Measurements from ENCODE around the gene MBTPS1. TPM values are rescaled to one million over a fixed set of nuclear protein-coding genes. Genes with fewer than 3 reads are reported as not detected.

MBTPS1 gene
- total and polyA plus RNA-seq, 4 donors: 45.5 to 130 (median 68.0) TPM

GRCh38 chr16:84137287-84137686 lies 20.5 kb upstream of the MBTPS1 start:
- Histone ChIP-seq H3K36me3 (ENCODE audit: control insufficient read depth in 4 of 4, insufficient read depth in 4 of 4, low read length in 4 of 4) (no peaks in the 10 kb centered on the region), H3K9ac (ENCODE audit: insufficient read depth in 1 of 2, low read length in 2 of 2) (no peak overlapping the region), H3K27me3 (ENCODE audit: control insufficient read depth in 3 of 3, insufficient read depth in 3 of 3, low read length in 2 of 3) (no peaks in the 10 kb centered on the region), H3K4me3 (no peak overlapping the region), H3K27ac (ENCODE audit: low read depth in 1 of 2, low read length in 1 of 2) (no peak overlapping the region), H3K4me1 (ENCODE audit: control insufficient read depth in 5 of 5, insufficient read depth in 5 of 5, low read length in 5 of 5) (peaks cover 0 to 19% (median 2%) of the 10 kb centered on the region in 5 donors), H3K9me3 (ENCODE audit: control insufficient read depth in 4 of 4, insufficient read depth in 3 of 4, low read length in 3 of 4) (no peaks in the 10 kb centered on the region)
- DNase-seq (no peak), ATAC-seq (ENCODE audit: insufficient read depth, low FRiP score) (no peak)
- no peak for TF ChIP-seq CTCF (IDR thresholded peaks at IDR 0.05; ENCODE audit: control extremely low read depth, extremely low read depth)
- 87 to 91% methylated on average over 8 of the region's 8 CpGs for WGBS, 2 donors

GRCh38 chr16:84136331-84137125 lies 19.8 kb upstream of the MBTPS1 start:
- WGBS, 2 donors: 92 to 93% methylated on average over 11 of the region's 11 CpGs
- H3K27me3 ChIP-seq (ENCODE audit: control insufficient read depth in 3 of 3, insufficient read depth in 3 of 3, low read length in 2 of 3): no peaks in the 10 kb centered on the region
- TF ChIP-seq CTCF (IDR thresholded peaks at IDR 0.05; ENCODE audit: control extremely low read depth, extremely low read depth): no peak
- H3K27ac ChIP-seq (ENCODE audit: low read depth in 1 of 2, low read length in 1 of 2): no peak overlapping the region
- H3K4me1 ChIP-seq (ENCODE audit: control insufficient read depth in 5 of 5, insufficient read depth in 5 of 5, low read length in 5 of 5): peaks cover 0 to 19% (median 2%) of the 10 kb centered on the region in 5 donors
- no peak overlapping the region for H3K9ac ChIP-seq (ENCODE audit: insufficient read depth in 1 of 2, low read length in 2 of 2)
- DNase-seq (peak; percentile 23 to 40 (median 38)), ATAC-seq (ENCODE audit: insufficient read depth, low FRiP score) (no peak)
- no peak overlapping the region for H3K4me3 ChIP-seq
- H3K36me3 ChIP-seq (ENCODE audit: control insufficient read depth in 4 of 4, insufficient read depth in 4 of 4, low read length in 4 of 4): no peaks in the 10 kb centered on the region
- no peaks in the 10 kb centered on the region for H3K9me3 ChIP-seq (ENCODE audit: control insufficient read depth in 4 of 4, insufficient read depth in 3 of 4, low read length in 3 of 4)

GRCh38 chr16:84132527-84133285 lies 16.0 kb upstream of the MBTPS1 start:
- 89 to 91% methylated on average over 7 of the region's 7 CpGs for WGBS, 2 donors
- Histone ChIP-seq H3K9me3 (ENCODE audit: control insufficient read depth in 4 of 4, insufficient read depth in 3 of 4, low read length in 3 of 4) (no peaks in the 10 kb centered on the region), H3K4me3 (no peak overlapping the region), H3K36me3 (ENCODE audit: control insufficient read depth in 4 of 4, insufficient read depth in 4 of 4, low read length in 4 of 4) (peaks cover 7 to 13% (median 12%) of the 10 kb centered on the region in 4 donors), H3K4me1 (ENCODE audit: control insufficient read depth in 5 of 5, insufficient read depth in 5 of 5, low read length in 5 of 5) (peaks cover 0 to 8% (median 2%) of the 10 kb centered on the region in 5 donors), H3K27ac (ENCODE audit: low read depth in 1 of 2, low read length in 1 of 2) (no peak overlapping the region), H3K27me3 (ENCODE audit: control insufficient read depth in 3 of 3, insufficient read depth in 3 of 3, low read length in 2 of 3) (no peaks in the 10 kb centered on the region), H3K9ac (ENCODE audit: insufficient read depth in 1 of 2, low read length in 2 of 2) (no peak overlapping the region)
- TF ChIP-seq CTCF (IDR thresholded peaks at IDR 0.05; ENCODE audit: control extremely low read depth, extremely low read depth): no peak
- DNase-seq (no peak), ATAC-seq (ENCODE audit: insufficient read depth, low FRiP score) (no peak)

All from lung (tissue), 12 donors.